DMS114 treated with DMSO at 0.1 percent for 48 hours (cell line): ENCODE measurements around the gene FAM20C.
"Not testable (repeated sequence)": the region's sequence is repeated elsewhere in the genome, so short reads cannot be mapped to it uniquely, and the experiment has no call there.

Experiments used
- DNase-seq: peaks from one replicate; lab custom pipeline; 2025; ENCODE audit not compliant: unreplicated experiment; lab: John Stamatoyannopoulos, UW

Gene FAM20C

DNA sequence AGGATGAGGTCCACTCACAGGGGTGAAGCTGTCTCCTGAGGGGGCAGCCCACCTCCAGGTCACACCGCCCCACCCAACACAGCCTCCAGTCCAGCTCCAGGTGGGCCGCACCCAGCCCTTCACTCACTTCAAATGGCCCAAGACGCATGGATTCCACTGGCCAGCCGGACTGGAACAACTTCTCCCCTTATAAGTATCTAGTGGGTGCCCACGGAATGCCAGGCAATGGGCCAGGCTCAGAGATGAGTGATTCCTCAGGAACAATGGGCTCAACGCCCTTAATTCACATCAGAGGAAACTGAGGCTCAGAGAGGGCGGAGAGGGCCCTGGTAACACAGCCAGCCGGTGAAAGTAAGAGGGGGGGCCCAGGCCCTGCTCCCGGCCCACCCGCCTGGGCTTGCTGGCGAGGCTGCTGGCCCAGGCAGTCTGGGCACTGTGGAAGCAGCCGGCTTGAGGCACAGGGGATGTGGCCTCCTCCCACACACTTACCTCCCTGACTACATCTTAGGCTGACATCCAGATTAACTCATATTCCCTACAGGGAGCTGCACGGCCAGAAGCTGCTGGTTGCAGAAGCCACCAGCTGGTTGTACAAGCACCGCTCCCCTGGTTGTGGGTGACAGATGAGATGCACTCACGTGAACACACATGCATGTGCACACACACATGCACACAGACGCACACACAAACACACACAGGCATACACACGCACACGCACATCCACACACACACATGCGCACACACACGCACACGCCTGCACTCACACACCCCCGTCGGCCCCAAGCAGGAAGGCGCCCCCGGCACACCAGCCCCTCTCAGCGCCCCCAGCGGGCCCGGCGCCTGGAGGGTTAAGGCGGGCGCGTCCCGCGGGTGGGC, 1.0 kb upstream of the FAM20C start:
- no peak for DNase-seq

DNA sequence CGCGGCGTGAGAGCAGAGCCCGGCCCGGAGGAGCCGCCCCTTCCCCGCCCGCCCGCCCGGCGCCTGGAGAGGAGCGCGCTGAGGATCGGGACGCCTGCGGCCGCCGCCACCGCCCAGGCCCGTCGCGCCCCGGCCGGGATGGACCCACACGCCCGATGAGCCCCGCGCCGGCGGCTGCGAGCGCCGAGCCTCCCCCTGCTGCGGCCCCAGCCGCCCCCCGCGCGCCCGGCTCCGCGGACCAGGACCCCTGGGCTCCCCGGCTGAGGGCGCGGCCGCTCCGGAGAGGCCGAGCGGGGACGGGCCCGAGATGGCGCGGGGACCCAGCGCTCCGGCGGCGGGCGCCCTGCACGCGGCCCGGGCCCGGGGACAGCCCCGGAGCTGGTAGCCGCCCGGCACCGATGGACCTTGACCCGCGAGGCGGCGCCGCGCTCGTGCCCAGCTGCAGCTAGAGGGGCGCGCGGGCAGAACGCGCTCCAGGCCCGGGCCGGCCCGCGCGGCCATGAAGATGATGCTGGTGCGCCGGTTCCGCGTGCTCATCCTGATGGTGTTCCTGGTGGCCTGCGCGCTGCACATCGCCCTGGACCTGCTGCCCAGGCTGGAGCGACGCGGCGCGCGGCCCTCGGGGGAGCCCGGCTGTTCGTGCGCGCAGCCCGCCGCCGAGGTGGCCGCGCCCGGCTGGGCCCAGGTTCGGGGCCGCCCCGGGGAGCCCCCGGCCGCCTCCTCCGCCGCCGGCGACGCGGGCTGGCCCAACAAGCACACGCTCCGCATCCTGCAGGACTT, 520 bp downstream of the FAM20C start:
- DNase-seq = no peak

DNA sequence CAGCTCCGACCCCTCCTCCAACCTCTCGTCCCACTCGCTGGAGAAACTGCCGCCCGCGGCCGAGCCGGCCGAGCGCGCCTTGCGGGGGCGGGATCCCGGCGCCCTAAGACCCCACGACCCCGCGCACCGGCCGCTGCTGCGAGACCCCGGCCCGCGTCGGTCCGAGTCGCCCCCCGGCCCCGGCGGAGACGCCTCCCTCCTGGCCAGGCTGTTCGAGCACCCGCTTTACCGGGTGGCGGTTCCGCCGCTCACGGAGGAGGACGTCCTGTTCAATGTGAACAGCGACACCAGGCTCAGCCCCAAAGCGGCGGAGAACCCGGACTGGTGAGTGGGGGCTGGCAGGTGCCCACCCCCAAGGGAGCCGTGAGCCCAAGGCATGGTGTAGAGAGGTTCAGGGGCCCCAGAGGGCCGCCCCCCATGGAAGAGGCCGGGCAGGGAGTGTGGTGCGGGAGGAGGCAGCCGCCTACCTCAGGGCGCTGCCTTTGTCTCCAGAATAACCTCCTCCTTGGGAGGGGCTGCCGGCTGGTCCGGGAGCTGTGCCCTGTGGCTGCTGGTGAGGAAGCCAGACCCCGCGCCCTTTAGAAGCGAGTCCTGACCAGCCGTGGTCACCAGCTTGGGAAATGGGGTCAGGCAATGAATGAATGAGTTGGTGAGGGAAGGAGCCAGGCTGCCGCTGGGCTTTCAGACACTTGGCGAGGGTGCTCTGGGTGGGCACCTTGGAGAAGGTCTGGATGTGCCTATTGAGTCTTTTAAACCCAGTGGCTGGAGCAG, 1.3 kb downstream of the FAM20C start:
- DNase-seq = no peak

DNA sequence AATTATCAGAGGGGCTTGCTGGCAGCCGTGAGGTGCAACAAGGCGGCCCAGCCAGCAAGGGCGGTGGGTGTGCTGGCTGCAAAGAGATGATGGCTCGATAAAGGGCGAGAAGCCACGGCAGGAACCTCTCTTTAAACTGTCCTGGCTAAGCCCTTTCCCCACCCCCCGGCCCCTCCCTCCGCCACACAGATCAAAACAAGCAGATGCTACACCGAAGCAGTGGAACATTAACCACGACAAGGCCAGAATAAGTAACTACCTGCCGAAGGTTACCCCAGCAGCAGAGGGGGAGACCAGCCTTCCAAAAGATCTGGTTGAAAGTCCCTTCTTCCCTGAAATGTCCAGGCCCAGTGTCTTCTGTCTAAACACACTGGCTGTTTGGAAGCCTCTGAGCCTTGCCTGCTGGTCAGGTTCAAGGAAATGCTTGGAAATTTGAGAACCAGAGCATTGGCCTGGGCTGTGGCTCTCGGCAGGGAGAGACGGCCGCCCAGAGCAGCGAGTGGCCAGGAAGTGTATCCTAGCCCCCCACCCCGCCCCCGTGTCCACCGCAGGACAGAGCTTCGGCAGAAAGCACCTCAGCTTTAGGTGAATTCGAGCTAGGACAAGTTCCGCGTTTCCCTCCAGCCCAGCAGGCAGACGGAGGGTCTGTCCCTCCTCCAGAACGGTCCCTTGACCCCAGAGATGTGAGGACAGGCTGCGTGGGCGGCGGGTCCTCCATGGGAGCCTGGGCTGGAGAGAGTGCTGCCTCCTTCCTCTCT, 2.1 kb downstream of the FAM20C start:
- DNase-seq = no peak

DNA sequence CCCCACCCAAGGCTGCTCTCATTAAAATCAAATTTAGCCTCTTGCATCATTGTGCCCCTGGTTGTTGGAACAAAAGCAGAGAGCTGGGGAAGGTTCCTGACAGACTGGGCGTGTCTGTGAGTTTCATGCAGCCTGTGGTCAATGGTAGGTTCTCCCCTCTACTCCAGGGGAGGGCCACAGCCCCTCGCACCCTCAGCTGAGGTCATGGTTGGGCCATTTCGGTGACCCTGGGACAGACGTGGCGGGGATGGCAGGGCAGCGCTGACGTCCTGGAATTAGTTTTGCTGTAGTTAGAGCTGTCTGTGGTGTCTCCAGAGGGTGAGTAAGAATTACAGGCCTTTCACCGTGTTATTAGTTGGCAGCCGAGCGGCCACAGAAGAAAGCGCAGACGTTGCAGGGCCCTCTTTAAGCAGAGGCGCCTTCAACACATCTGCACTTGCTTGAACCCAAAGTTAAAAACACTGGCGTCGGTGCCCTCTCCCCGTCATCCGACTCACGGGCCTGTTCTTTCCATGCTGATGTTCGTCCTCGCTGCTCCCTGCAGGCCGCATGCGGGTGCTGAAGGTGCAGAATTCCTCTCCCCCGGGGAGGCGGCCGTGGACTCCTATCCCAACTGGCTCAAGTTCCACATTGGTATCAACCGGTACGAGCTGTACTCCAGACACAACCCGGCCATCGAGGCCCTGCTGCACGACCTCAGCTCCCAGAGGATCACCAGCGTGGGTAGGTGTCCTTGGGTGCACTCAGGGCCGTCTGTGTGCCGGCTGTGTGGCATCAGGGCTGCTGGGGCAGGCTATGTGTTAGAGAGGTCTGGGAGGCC, 2.8 kb downstream of the FAM20C start:
- no peak for DNase-seq

DNA sequence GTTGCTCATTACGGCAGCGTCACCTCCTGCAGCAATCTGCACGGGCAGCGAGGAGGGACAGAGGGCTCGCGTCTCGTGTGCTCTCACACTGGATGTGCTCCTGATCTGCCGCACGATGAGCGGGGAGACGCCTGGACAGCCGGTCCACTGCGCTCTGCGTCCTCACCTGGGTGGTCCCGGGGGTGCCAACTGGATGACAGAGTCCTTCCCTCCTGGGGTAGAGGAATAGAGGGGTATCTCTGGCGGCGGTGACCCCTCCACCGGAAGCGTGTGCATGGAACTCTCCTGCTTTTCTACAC, 3.4 kb downstream of the FAM20C start:
- DNase-seq = no peak

DNA sequence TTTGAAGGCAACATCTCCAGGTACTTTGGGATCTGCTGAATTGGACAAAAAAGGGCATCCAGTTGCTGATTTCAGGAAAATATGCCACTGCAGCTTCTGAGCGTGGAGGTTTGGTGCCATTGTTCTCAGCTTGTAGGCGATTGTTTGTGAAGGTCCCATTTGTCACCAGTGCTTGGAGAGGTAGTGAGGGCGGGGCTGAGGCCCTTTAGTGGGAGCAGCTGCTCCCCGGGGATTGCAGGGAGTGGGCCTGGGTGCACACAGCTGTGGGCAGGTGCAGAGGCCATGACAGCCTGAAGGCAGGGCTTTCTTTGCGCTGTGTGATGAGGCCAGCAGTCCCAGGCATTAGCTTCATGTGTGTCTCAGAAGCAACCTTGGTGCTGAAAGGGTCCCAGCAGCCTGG, 3.9 kb downstream of the FAM20C start:
- no peak for DNase-seq

DNA sequence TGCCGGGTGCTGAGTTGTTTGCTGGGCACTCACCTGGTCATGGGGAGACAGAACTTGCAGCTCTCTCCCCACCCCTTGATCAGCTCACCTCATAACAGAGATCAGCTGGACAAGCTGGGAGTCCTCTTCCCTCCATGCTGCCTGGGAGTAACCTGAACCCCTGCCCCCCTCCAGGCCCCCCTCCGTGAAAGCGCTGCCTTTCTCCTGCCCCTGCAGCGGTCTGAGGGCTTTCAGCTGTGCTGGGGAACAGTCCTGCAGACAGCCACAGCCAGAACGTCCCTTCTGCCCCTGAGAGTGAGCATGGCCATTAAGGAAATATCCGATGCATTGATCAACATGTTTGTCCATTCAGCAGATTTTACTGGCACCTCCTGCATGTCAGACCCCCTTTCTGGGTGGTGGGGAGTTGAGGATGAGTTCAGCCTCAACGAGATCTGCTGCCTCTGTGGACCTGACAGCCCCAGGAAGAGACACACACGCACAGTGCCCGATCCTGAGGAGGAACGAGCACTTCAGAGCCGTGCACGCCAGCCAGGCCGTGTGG, 4.5 kb downstream of the FAM20C start:
- no peak for DNase-seq

DNA sequence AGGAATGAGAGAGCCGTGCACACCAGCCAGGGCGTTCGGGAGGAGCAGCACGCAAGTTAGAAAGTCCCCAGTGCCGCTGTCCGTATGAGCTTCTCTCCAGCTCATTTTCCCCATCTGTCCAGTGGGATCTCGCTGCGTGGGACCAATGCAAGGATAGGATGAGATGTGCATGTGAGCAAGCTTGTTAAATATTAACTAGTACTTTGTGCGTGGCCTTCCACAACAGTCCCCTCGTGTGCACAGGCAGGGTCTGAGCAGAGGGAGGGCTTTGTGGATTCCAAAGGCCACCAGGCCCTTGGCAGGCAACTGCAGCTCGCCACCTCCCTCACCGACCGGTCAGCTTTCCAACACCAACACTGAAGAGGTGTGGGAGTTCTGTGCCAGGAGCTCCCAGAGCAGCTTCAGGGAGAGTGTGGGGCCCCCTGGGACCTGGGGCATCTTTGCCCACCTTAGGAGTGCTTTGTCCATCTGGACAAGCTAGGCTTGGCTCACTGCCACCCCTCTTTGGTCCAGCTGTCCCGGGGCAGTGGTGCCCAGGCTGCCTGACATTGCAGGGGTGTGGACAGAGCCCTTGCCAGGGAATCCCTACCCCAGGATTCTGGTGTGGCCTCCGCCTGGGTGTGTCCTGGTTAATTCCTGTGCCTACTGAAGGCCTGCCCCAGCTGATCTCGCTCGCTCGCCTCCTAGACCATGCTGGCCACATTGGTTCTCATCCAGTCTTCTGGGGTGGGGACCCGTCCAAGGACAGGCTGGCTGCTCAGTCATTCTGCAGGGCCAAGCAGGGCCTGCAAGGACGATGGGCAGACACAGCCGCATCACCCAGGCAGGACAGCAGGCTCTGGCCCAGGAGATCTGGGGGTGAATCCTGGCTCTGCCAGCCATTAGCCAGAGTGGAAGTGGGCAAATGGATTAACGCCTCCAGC, 5.3 kb downstream of the FAM20C start:
- no peak for DNase-seq

DNA sequence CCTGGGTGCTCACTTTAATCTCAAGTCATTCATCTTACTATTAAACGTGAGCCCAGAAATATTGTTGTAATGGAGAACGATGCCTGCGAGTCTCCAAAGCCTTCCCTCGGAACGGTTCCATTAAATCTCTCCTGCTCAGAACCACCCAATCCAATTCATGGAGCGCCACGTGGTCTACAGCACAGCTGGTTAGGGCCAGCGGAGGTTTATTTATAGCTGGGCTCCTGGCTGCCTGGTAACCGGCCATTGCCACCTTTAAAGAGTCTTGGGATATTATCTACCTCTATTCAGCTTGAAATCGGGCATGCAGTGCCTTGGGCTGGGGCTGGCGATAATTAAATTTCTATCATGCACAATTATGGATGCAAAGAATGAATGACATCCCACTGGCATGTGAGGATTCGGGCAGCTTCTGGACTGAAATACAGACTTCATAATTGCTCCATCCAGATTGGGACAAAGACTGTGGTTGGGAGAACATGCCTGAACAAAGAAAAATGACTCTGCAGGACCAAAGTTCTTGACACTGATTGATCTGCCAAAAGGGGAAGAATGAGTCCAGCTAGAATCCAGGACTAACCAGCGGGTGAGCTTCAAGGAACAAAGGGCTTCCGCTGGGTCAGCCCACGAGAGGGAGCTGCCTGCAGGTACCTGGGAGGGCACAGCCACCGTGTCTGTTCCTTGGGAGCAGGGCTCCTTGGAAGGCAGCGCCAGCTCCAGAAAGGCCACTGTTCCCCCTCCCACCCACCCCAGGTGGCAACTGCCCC, 7.3 kb downstream of the FAM20C start:
- no peak for DNase-seq

DNA sequence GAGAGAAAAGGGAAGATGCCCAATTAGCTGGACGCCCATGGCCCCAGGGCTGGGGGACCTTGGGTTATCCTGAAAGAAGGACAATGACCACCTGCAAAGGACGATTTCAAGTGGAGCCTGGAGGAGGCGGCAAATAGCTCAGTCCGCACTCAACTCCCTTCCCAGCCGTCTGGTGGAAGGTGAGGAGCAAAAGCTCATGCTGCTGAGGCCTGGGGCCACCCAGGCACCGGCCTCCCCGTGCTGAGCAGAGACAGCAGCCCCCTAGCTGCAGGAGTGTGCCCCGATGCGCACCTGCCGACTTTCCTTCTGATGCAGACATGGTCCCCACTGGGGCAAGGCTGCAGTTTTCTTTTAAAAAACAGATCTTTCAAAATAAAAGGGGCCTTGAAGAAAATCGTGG, 7.9 kb downstream of the FAM20C start:
- DNase-seq = no peak

DNA sequence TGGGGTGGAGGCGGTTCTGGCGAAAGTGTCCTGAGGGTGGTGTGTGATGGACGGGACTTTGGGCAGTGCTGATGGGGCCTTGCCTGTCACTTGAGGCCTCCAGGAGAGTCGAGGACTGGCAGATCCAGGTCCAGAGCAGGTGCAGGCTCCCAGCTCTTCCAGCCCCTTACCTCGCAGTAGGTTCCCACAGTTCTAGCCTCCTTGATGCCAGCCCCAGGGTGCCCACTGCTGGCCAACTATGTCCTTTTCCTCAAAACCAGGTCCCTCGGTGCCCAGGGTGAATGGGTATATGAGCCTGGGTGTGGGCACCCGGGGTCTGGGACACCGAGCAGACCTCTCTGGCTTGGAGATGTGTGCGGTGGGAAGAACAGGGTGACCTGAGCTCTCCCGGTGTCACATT, 8.3 kb downstream of the FAM20C start:
- DNase-seq = no peak

DNA sequence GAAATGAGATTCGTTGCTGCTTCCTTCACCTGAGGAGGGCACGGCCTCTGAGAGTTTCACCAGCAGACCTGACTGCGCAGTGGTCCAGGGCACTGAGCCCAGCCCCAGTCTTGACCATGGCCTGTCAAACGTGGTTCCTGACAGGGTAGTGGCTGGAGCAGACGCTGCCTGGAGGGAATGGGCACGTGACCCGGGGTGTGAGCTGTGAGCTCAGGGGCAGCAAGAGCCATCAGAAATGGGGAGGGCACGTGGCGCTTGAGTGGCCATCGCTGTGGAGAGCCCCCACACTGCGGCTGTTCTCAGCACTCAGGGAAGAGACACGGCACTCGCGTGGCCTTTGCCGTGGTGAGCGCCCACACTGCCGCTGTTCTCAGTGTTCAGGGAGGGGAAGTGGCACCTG, 12.0 kb downstream of the FAM20C start:
- no peak for DNase-seq

DNA sequence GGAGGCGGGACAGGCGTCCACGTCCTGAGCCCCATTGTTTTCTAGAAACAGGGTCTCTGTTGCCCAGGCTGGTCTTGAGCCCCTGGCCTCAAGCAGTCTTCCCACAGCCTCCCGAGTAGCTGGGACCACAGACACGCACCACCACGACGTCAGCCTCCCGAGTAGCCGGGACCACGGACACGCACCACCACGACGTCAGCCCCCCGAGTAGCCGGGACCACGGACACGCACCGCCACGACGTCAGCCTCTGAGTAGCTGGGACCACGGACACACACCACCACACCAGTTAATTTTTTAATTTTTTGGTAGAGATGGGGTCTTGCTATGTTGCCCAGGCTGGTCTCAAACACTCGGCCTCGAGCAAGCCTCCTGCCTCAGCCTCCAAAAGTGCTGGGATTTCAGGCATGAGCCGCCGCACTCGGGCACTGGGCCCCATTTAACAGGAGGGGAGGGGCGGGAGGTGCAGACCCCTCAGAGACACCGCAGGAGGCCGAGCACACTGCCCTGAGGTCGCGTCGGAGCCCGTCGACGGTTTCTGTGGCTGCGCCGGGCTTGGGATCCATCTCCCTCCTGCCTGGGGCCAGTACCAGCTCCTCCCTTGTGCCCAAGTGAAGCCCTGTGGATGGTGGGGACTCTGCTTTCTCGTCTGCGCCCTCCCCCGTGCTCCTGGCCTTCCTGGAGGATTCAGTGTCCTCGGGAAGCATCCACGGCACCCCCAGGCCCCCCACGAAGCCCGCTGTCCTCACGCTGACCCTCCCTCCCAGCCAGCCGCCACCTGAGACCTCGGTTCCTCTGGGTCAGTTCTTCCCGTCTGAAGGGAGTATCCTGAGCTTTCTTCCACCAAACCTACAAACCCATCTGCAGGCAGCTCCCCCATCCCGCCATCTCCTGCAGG, 13.0 kb downstream of the FAM20C start:
- no peak for DNase-seq

DNA sequence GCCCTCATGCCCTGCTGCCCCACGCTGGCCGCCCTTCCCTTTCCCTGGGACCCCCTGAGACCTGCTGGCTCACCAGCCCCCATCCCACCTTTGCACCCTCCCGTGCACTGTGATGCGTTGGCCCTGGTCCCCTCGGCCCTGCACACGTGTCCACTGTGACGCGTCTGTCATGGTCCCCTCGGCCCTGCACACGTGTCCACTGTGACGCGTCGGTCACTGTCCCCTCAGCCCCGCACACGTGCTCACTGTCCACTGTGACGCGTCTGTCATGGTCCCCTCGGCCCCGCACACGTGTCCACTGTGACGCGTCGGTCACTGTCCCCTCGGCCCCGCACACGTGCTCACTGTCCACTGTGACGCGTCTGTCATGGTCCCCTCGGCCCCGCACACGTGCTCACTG, 14.0 kb downstream of the FAM20C start:
- DNase-seq = not testable (repeated sequence)

DNA sequence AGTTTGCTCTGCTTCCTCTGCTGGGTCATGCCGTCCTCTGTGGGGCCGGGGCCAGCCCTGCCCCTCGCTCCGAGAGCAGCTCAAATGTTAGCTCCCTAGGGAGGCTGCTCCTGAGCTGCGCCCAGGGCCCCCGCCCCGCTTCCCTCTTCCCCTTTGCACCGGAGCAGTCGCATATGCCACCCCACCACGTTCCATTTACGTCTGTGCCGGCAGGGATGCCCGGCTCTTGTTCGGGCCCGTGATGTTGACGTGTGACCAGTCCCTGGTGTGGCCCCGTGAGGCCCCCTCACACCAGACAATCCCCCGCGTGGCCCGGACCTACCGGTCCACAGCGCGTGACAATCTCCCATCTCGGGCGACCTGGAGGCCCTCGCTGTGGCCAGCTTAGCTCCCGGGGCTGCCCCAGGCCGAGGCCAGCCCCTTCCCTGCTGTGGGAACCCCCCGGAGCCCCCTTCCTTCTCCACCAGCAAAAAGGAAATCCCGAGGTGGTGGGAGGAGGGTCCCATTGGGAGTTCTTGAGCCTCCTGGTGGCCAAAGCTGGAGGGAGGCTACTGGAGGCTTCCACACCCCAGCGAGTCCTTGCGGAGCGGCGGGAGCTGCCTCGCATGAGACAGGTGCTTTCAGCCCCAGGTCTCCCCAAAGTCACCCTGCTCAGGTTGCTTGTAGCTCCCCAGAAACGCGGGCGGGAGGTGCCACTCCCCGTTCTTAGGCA, 15.2 kb downstream of the FAM20C start:
- DNase-seq = no peak
